Measurements from ENCODE around the gene GPR171.
A peak's percentile ranks its signal among the peaks of the same experiment; 100 is the strongest.
"Not testable (repeated sequence)": the region's sequence is repeated elsewhere in the genome, so short reads cannot be mapped to it uniquely, and the experiment has no call there.

Gene GPR171

DNA sequence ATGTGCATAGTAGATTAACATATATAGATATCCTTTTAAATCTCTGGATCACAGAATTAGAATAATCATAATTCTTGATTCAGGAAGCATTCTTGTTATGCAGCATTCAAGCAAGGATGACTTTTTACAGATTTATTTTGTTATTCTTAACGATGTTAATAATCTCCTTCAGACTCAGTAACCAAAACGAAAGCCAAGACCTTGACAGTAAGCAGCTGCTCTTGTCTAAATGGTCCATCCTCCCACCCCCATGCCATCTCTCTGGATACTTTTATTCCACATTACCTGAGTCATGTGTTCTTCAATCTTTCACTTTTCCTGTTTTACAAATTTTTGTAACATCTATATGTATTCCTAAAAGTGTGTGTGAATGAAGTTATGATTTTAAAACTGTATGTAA, 33.3 kb upstream of the GPR171 start:
- Histone ChIP-seq H3K27me3 (ENCODE audit: control insufficient read depth in 1 of 2, insufficient read depth in 1 of 2, low read length in 2 of 2) (no peaks in the 10 kb centered on the region), H3K79me1 (replicated peaks; ENCODE audit: low read length, poor library complexity, severe bottlenecking) (no peaks in the 10 kb centered on the region), H2AK5ac (ENCODE audit: low read length, severe bottlenecking) (no peak overlapping the region), H3K4me1 (ENCODE audit: control insufficient read depth, insufficient read depth, low read depth, low read length) (no peaks in the 10 kb centered on the region), H2BK12ac (ENCODE audit: low read length in 2 of 2) (no peak overlapping the region), H2AFZ (ENCODE audit: low read depth, low read length) (no peak overlapping the region), H2BK5ac (ENCODE audit: low read depth, low read length, poor library complexity, severe bottlenecking) (no peak overlapping the region), H2BK120ac (ENCODE audit: low read depth, low read length) (no peak overlapping the region), H3K4me2 (ENCODE audit: low read length, poor library complexity, severe bottlenecking) (no peak overlapping the region), H3K23ac (ENCODE audit: low read length in 2 of 2) (no peak overlapping the region), H4K8ac (ENCODE audit: low read length) (no peak overlapping the region), H3K27ac (ENCODE audit: low read length, poor library complexity, severe bottlenecking) (no peak overlapping the region), H4K91ac (ENCODE audit: low read length) (no peak overlapping the region), H3K36me3 (ENCODE audit: control insufficient read depth in 1 of 2, insufficient read depth in 2 of 2, low read depth in 1 of 2, low read length in 2 of 2) (no peaks in the 10 kb centered on the region), H3K4me3 (ENCODE audit: insufficient read depth in 1 of 2, low read depth in 1 of 2, low read length in 2 of 2) (no peak overlapping the region), H3K9me3 (ENCODE audit: control insufficient read depth, low read length) (no peaks in the 10 kb centered on the region), H3K18ac (ENCODE audit: low read depth in 1 of 2, low read length in 2 of 2) (no peak overlapping the region), H3K14ac (ENCODE audit: low read length in 2 of 2) (no peak overlapping the region), H3K9ac (ENCODE audit: low read length) (no peak overlapping the region), H3K4ac (ENCODE audit: low read depth in 1 of 2, low read length in 2 of 2) (no peak overlapping the region), H2BK15ac (ENCODE audit: low read depth, poor library complexity, severe bottlenecking) (no peak overlapping the region)
- 51% methylated on average over 2 of the region's 2 CpGs for WGBS
- DNase-seq, result peak; percentile 22

GRCh38 chr3:151234825-151235224, 31.8 kb upstream of the GPR171 start:
- Histone ChIP-seq H3K79me1 (replicated peaks; ENCODE audit: low read length, poor library complexity, severe bottlenecking) (no peaks in the 10 kb centered on the region), H3K9me3 (ENCODE audit: control insufficient read depth, low read length) (no peaks in the 10 kb centered on the region), H3K4me3 (ENCODE audit: insufficient read depth in 1 of 2, low read depth in 1 of 2, low read length in 2 of 2) (no peak overlapping the region), H4K8ac (ENCODE audit: low read length) (no peak overlapping the region), H3K9ac (ENCODE audit: low read length) (no peak overlapping the region), H3K36me3 (ENCODE audit: control insufficient read depth in 1 of 2, insufficient read depth in 2 of 2, low read depth in 1 of 2, low read length in 2 of 2) (no peaks in the 10 kb centered on the region), H2BK5ac (ENCODE audit: low read depth, low read length, poor library complexity, severe bottlenecking) (no peak overlapping the region), H3K18ac (ENCODE audit: low read depth in 1 of 2, low read length in 2 of 2) (no peak overlapping the region), H2AFZ (ENCODE audit: low read depth, low read length) (no peak overlapping the region), H3K4me2 (ENCODE audit: low read length, poor library complexity, severe bottlenecking) (no peak overlapping the region), H3K27me3 (ENCODE audit: control insufficient read depth in 1 of 2, insufficient read depth in 1 of 2, low read length in 2 of 2) (no peaks in the 10 kb centered on the region), H3K4ac (ENCODE audit: low read depth in 1 of 2, low read length in 2 of 2) (no peak overlapping the region), H2BK120ac (ENCODE audit: low read depth, low read length) (no peak overlapping the region), H3K27ac (ENCODE audit: low read length, poor library complexity, severe bottlenecking) (no peak overlapping the region), H2AK5ac (ENCODE audit: low read length, severe bottlenecking) (no peak overlapping the region), H3K14ac (ENCODE audit: low read length in 2 of 2) (no peak overlapping the region), H4K91ac (ENCODE audit: low read length) (no peak overlapping the region), H2BK12ac (ENCODE audit: low read length in 2 of 2) (no peak overlapping the region), H2BK15ac (ENCODE audit: low read depth, poor library complexity, severe bottlenecking) (no peak overlapping the region), H3K4me1 (ENCODE audit: control insufficient read depth, insufficient read depth, low read depth, low read length) (no peaks in the 10 kb centered on the region), H3K23ac (ENCODE audit: low read length in 2 of 2) (no peak overlapping the region)
- 100% methylated on average over 4 of the region's 6 CpGs for WGBS
- no peak for DNase-seq

DNA sequence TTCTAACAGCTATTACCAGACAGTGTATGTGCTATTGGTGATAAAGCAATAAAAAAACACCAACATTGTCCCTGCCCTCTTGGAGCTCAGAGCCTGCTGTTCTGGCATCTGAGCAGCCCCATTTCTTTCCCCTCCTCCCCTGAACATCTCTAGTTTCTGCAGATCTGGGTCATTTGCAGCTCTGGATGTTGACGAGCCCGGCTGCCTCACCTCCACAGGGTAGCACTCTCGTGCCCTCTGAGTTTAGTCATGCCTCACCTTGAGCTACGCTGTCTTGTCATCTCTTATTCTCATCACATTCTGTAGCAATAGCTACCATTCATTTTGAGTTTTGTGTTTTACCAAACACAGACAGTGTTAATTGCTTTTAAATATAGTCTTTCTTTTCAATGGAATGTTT, 30.0 kb upstream of the GPR171 start:
- Histone ChIP-seq H3K23ac (ENCODE audit: low read length in 2 of 2) (no peak overlapping the region), H3K27ac (ENCODE audit: low read length, poor library complexity, severe bottlenecking) (no peak overlapping the region), H2AK5ac (ENCODE audit: low read length, severe bottlenecking) (no peak overlapping the region), H3K4ac (ENCODE audit: low read depth in 1 of 2, low read length in 2 of 2) (no peak overlapping the region), H4K91ac (ENCODE audit: low read length) (no peak overlapping the region), H3K36me3 (ENCODE audit: control insufficient read depth in 1 of 2, insufficient read depth in 2 of 2, low read depth in 1 of 2, low read length in 2 of 2) (no peaks in the 10 kb centered on the region), H3K9ac (ENCODE audit: low read length) (no peak overlapping the region), H2BK120ac (ENCODE audit: low read depth, low read length) (no peak overlapping the region), H4K8ac (ENCODE audit: low read length) (no peak overlapping the region), H3K4me3 (ENCODE audit: insufficient read depth in 1 of 2, low read depth in 1 of 2, low read length in 2 of 2) (no peak overlapping the region), H3K79me1 (replicated peaks; ENCODE audit: low read length, poor library complexity, severe bottlenecking) (no peaks in the 10 kb centered on the region), H3K4me2 (ENCODE audit: low read length, poor library complexity, severe bottlenecking) (no peak overlapping the region), H3K9me3 (ENCODE audit: control insufficient read depth, low read length) (no peaks in the 10 kb centered on the region), H2BK15ac (ENCODE audit: low read depth, poor library complexity, severe bottlenecking) (no peak overlapping the region), H3K4me1 (ENCODE audit: control insufficient read depth, insufficient read depth, low read depth, low read length) (peaks cover 1% of the 10 kb centered on the region), H3K14ac (ENCODE audit: low read length in 2 of 2) (no peak overlapping the region), H3K18ac (ENCODE audit: low read depth in 1 of 2, low read length in 2 of 2) (no peak overlapping the region), H2BK12ac (ENCODE audit: low read length in 2 of 2) (no peak overlapping the region), H2BK5ac (ENCODE audit: low read depth, low read length, poor library complexity, severe bottlenecking) (no peak overlapping the region), H2AFZ (ENCODE audit: low read depth, low read length) (no peak overlapping the region), H3K27me3 (ENCODE audit: control insufficient read depth in 1 of 2, insufficient read depth in 1 of 2, low read length in 2 of 2) (no peaks in the 10 kb centered on the region)
- WGBS, result 81% methylated on average over 4 of the region's 4 CpGs
- no peak for DNase-seq

DNA sequence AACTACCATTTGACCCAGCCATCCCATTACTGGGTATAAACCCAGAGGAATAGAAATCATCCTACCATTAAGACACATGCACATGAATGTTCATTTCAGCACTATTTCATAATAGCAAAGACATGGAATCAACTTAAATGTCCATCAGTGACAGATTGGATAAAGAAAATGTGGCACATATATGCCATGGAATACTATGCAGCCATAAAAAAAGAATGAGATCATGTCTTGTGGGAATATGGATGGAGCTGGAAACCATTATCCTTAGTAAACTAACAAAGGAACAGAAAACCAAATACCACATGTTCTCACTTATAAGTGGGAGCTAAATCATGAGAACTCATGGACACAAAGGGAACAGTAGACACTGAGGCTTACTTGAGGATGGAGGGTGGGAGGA, 29.4 kb upstream of the GPR171 start:
- H2BK15ac ChIP-seq (ENCODE audit: low read depth, poor library complexity, severe bottlenecking); DNase-seq; H3K27ac ChIP-seq (ENCODE audit: low read length, poor library complexity, severe bottlenecking); H3K4ac ChIP-seq (ENCODE audit: low read depth in 1 of 2, low read length in 2 of 2); H3K18ac ChIP-seq (ENCODE audit: low read depth in 1 of 2, low read length in 2 of 2); H2AFZ ChIP-seq (ENCODE audit: low read depth, low read length); H3K9me3 ChIP-seq (ENCODE audit: control insufficient read depth, low read length); H3K4me3 ChIP-seq (ENCODE audit: insufficient read depth in 1 of 2, low read depth in 1 of 2, low read length in 2 of 2); H4K91ac ChIP-seq (ENCODE audit: low read length); H3K23ac ChIP-seq (ENCODE audit: low read length in 2 of 2); H2BK120ac ChIP-seq (ENCODE audit: low read depth, low read length); H2BK12ac ChIP-seq (ENCODE audit: low read length in 2 of 2); H3K79me1 ChIP-seq (replicated peaks; ENCODE audit: low read length, poor library complexity, severe bottlenecking); H3K27me3 ChIP-seq (ENCODE audit: control insufficient read depth in 1 of 2, insufficient read depth in 1 of 2, low read length in 2 of 2); H3K14ac ChIP-seq (ENCODE audit: low read length in 2 of 2); H3K36me3 ChIP-seq (ENCODE audit: control insufficient read depth in 1 of 2, insufficient read depth in 2 of 2, low read depth in 1 of 2, low read length in 2 of 2); H2BK5ac ChIP-seq (ENCODE audit: low read depth, low read length, poor library complexity, severe bottlenecking); H3K4me2 ChIP-seq (ENCODE audit: low read length, poor library complexity, severe bottlenecking); H2AK5ac ChIP-seq (ENCODE audit: low read length, severe bottlenecking); H3K4me1 ChIP-seq (ENCODE audit: control insufficient read depth, insufficient read depth, low read depth, low read length); H3K9ac ChIP-seq (ENCODE audit: low read length); H4K8ac ChIP-seq (ENCODE audit: low read length): not testable (repeated sequence)
